GM19238 (cell line): ENCODE measurements around the gene CDKAL1.
"Not testable (repeated sequence)": the region's sequence is repeated elsewhere in the genome, so short reads cannot be mapped to it uniquely, and the experiment has no call there.

ENCODE experiments used
- DNase-seq: peaks from one replicate; pipeline ENCODE4 v3.0.0; 2011; ENCODE audit warnings: low spot score; ENCODE audit not compliant: insufficient read length

The CDKAL1 gene

GRCh38 chr6:21230536-21230935 is 696.3 kb downstream of the CDKAL1 start:
- DNase-seq, result no peak

- DNase-seq, result no peak
These were observed 700.9 kb downstream of the CDKAL1 start for GRCh38 chr6:21235162-21235561.

DNA sequence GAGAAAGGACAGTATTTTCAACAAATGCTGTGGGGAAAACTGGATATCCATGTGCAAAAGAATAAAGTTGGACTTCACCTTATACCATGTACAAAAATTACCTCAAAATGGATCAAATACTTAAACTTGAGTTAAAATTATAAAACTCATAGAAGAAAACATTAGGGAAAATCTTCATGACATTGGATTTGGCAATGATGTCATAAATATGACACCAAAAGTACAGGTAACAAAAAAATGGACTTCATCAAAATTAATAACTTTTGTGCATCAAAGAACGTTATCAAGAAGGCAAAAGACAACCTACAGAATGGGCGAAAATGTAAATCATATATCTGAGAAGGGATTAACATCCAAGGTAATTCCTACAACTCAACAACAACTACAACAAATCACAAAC is 704.0 kb downstream of the CDKAL1 start:
- no peak for DNase-seq

GRCh38 chr6:21240709-21241108 is 706.5 kb downstream of the CDKAL1 start:
- DNase-seq, result no peak

DNA sequence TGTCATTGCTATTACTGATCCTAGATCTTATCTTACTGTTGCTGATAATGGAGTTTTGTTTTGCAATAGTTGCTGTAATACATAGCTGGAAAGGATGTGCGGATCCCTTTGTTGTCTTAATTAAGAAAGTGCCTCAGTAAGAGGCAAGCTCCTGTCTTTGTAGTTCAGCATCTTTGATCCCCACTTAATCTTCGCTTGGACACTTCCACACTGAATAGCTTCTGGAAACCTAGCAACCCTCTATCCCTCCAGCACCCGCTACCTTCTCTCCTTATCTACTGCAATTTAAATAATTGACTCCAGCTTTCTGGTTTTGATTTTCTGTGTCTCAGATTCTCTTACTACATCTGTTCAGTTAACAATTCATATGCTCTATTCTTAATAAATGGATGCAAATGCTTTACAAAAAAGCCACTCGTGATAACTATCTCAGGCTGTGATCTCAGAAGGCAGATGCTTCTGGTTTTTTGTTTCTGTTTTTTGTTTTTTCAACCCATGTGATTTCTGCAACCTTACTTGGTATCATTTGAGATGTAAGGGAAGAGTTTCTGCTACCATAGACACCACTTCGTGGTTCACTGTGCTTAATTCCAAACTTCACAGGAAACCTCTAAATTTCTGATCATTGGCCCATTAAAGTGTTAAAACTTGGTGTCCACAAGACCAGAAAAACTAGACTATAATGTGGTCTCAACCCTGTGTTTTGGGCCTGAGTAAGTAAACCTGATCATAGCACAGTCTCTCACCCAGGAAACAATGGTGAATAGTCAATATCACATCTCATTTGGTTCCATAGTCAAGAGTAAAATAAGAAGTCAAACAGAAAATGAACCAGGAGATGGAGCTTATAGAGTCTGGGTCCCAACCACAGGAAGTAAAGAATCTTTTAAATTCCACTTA is 707.2 kb downstream of the CDKAL1 start:
- DNase-seq, result no peak

- no peak for DNase-seq
These were observed 710.7 kb downstream of the CDKAL1 start for GRCh38 chr6:21244897-21245470.

DNA sequence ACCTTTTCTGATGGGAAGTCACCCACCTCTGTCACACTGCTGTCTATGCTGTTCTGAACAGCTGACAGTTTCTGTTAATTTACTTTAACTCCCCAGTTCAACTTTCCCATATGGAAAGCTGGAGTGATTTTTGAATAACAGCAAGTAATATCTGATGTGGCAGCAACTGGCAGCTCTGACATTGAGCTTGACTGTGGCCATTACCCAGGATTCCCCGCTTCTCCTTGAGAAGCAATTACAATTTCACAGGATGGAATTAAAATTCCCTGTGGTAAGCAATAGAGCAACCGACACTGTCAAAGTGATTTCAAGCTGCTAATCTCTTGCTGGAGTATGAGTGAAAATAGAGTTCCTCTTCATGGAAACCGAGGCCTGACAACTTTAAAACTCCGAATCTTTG is 711.2 kb downstream of the CDKAL1 start:
- no peak for DNase-seq

- DNase-seq, result no peak
These were observed 711.8 kb downstream of the CDKAL1 start for GRCh38 chr6:21246075-21246474.

- DNase-seq, result not testable (repeated sequence)
These were observed 720.2 kb downstream of the CDKAL1 start for GRCh38 chr6:21254460-21254859.

- DNase-seq, result no peak
These were observed 721.9 kb downstream of the CDKAL1 start for GRCh38 chr6:21256197-21256596.

DNA sequence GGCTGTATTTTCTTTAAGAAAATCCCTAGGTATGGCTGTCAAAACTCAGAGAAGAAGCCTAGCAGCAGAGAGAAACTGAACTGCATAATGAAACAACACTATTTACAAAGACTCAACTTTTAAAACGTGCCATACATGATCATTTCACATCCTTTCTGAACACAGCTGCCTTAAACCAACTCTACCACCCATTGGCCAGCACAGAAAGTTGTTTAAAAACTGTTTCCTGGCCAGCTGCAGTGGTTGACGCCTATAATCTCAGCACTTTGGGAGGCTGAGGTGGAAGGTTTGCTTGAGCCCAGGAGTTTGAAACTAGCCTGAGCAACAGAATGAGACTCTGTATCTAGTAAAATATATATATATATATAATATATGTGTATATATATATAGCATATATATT is 722.9 kb downstream of the CDKAL1 start:
- no peak for DNase-seq

GRCh38 chr6:21258665-21259064 is 724.4 kb downstream of the CDKAL1 start:
- DNase-seq, result no peak

- no peak for DNase-seq
These were observed 725.4 kb downstream of the CDKAL1 start for GRCh38 chr6:21259660-21260059.

GRCh38 chr6:21262504-21262903 is 728.2 kb downstream of the CDKAL1 start:
- no peak for DNase-seq

DNA sequence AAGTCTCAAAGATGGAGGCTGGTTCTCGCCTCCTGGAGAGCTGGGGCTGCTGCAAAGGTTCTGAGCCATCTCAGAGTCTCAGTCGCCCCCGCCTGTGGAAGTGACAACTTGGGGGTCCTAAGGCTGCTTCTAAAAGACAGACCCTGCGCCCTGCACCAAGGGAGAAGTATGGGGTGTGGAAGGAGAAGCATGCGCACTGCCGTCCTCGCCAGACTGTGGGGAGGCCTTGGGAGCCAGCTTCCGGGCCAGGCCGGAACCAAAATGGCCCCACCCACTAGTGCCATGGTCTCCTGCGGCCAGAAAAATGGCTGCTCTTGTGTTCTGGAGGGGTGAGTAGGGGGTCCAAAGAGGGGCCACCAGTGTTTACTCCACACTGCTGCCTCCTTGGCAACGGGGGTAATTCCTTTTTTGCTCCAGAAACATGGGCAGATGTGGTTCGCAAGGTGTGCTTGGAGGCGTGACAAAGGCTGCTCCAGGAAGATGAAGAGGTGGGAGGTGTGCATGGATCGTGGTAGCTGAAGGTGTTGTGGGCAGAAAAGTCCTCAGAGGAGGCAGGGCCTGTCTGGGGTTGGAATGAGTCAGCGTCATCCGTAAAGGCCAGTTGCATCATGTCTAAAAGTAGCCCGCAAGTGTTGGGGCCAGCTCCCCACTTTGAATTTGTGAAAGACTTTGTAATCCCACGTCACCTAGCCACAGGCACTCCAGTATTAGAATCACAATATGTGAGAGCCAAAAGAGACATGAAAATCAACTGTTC is 729.5 kb downstream of the CDKAL1 start:
- DNase-seq, result no peak

DNA sequence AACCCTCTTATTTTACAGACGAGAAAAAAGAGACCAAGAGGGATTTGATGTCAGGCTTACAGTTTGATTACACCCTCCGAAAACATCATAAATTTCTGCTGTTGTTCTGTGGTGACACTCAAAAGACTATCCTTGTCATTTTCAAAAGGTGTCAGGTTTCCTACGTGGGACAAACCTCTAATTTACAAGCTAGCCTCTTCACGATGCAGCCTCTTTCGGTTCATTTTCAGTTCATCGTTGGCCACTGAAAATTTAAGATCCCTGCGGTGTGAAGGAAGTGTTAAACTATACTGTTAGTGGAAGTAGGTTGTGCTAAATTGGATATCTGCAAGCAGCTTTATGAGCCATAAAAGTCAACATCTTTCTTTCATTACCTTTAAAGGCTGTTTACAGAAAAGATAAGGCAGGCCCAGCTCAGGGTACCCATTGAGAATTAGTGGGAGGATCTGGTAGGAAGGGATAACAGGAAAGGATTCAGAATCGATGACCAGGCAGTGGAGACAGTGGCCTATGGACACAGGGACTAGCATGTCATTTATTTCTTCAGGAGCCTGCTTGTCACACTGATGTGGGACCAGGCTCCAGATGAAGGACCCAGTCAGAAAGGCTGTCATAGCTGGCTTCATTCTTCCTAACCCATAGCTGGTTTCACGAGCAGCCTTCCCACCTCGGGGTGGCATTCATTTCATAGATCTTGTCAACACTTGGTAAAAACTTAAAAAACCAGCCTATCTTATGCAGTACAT is 730.2 kb downstream of the CDKAL1 start:
- DNase-seq, result no peak

DNA sequence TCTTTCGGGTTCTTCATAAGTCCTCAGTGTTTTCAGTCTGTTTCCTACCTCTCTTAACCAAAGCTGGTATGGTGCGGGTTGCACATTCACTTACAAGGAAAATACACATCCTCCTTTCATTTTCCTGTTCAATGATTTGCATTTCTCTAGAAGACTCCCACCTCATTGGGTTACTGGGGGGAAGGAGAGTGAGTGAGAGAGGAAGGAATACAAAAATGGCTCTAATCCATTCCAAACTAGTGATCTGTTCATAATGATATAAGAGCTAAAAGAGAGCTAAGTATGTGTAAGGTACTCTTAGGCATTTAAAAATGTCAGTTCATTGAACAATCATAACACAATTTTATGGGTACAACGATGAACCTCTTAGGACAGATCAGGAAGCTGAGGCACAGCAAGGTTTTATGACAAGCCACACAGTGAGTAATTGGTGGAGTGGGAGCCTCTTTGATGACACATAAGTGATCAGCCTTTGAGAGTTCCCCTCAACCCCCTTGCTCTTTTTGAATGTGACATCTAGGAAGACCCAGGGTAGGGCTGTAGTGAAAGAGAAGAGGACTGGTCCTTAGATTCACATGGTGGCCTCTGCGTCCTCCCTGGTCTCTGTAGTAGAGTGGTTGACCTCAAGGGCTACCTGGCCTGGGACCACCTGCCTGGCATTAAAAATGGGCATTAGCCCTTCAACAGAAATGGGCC is 730.9 kb downstream of the CDKAL1 start:
- DNase-seq, result no peak

- no peak for DNase-seq
These were observed 731.4 kb downstream of the CDKAL1 start for GRCh38 chr6:21265730-21266044.

- DNase-seq, result no peak
These were observed 736.5 kb downstream of the CDKAL1 start for GRCh38 chr6:21270636-21271201.

- DNase-seq, result no peak
These were observed 737.3 kb downstream of the CDKAL1 start for GRCh38 chr6:21271428-21272155.
